Measurements from ENCODE around the gene PKD1.

DNA sequence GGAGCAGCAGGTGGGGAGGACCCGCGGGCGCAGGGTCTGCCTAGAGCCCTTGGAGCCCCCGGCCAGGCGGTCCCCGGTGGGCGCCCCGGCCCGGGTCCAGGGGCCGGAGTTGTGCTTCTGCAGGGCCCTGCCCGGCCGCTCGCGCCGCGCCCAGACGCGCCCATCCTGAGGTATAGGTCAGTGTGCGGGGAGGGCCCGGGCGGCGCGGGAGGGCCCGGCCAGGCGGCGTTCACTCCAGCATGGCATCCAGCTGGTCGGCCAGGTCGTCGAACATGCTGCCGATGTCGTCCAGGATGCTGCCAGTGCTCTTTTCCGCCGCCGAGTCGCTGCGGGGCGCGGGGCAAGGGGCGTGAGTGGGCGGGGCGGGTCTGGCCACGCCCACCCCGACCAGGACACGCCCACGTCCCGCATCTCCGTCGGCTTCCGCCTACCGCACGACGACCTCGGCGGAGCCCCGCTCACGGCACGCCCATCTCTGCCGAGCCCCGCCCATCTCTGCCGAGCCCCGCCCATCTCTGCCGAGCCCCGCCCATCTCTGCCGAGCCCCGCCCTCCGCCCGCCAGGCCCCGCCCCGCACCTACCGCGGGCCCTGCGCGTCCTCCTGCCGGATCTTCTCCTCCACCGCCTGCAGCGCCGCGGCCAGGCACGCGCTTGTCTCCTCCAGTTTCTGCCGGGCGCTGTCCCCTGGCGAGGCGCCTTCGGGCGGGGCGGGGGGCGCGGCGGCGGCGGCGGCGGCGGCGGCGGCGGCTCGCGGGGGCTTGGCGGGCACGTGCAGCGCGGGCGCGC, 42.8 kb upstream of the PKD1 start:
- TF ChIP-seq, protein P1, sequence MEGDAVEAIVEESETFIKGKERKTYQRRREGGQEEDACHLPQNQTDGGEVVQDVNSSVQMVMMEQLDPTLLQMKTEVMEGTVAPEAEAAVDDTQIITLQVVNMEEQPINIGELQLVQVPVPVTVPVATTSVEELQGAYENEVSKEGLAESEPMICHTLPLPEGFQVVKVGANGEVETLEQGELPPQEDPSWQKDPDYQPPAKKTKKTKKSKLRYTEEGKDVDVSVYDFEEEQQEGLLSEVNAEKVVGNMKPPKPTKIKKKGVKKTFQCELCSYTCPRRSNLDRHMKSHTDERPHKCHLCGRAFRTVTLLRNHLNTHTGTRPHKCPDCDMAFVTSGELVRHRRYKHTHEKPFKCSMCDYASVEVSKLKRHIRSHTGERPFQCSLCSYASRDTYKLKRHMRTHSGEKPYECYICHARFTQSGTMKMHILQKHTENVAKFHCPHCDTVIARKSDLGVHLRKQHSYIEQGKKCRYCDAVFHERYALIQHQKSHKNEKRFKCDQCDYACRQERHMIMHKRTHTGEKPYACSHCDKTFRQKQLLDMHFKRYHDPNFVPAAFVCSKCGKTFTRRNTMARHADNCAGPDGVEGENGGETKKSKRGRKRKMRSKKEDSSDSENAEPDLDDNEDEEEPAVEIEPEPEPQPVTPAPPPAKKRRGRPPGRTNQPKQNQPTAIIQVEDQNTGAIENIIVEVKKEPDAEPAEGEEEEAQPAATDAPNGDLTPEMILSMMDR (conservative IDR thresholded peaks at IDR 0.05) = no peak
- no peak for TF ChIP-seq EZH2 (IDR thresholded peaks at IDR 0.05; ENCODE audit: low read depth)
